Activated CD4-positive, alpha-beta T cell treated with anti-CD3 and anti-CD28 coated beads for 4 hours (primary cell): ENCODE results near the gene CFL1.

Experiments used
- DNase-seq, 2 donors: peaks; one replicate each; pipeline ENCODE4 v3.0.0-alpha.2; 2020

CFL1 gene

DNA sequence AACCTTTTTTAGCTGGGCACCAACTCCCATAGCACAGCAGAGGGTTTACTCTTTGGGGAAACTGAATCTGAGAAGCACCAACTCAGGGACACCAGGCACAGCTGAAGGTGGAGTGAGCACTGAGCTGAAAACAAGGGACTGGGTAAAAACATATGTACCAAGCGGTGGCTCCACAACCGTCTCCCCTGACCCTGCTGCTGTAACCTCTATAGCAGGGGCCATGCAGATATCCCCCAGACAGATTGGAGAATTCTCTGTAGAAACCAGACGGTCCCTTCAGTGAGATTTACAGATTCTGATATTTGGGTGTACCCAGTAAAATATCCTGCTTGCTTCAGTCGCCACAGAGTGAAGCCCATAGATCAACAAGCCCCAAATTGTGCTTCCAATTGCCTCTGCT lies 28.5 kb downstream of the CFL1 start:
- DNase-seq = no peak

DNA sequence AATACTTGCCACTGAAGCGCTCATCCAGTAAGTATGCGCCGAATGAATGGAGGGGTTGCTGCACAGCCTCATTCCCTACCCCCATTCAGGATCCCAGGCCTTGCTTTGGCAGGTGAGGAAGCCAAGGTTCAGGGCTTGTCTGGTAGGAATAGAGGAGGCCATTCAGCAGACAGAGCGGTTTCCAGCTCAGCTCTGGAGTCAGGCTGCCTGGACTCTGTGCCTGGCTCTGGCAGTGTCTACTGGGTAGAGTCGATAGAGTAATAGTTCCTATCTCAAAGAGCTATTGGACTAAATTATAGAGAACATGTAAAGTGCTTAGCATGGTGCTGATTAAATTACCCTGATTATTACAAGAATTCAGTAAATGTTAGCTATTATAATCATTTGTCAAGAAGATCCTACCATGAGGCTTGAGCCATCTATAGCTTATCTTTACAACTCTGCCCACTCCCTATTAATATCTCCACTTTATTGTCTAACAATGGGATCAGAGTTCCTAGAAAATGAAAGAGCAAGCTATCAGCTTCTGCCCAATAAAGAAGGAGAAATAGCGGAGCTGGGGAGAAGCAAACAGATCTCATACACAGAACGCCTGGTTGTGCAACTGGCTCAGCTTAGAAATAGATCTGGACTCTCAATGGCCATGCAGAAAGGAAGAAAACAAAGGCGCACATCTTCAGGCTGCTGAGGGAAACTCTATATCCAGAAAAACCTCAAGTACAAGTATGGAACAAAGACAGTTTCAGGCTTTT lies 30.8 kb downstream of the CFL1 start:
- no peak for DNase-seq

GRCh38 chr11:65822776-65823528 lies 35.0 kb downstream of the CFL1 start:
- DNase-seq = no peak

GRCh38 chr11:65821107-65821506 lies 36.9 kb downstream of the CFL1 start:
- DNase-seq = no peak

DNA sequence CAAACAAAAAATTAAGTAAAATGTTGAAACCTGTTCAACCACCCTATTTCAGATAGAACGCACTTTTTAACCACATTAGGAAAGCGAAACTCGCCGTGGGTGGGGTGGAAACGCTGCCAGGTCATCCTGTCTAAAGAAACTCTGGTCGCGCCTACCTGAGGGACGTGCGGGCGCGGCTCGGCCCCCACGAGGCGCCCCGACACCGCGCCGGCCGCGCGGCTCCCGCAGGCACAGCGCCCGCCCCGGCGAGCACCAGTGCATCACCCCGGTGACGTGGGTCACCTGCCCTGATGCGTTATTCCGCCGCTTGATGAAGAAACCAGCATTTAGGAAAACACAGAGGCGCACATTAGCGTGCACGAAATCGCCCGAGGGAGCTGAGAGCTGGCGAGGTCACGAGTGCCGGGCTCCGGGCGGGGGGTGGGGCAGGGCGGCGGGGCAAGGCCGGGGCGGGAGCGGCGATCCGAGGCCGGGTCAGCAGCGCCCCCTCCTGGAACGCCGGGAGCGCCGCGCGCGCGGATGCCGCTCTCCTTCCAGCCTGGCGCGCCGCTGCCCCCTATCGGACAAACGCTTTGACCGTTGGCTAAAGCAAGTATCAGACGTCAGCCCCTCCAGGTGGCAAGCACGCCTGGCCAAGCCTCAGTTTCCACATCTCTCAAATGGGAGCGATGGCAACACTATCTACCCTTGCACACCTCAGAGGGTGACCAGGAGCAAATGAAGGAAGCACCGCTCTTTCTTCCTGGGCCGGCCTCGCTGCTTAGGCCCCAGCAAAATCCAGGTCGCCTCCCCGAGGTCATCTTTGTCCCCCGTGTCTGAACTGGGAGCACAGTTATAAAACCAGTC lies 39.9 kb downstream of the CFL1 start:
- peak; percentile 91 to 95 for DNase-seq

GRCh38 chr11:65817312-65817834 lies 40.6 kb downstream of the CFL1 start:
- no peak for DNase-seq

DNA sequence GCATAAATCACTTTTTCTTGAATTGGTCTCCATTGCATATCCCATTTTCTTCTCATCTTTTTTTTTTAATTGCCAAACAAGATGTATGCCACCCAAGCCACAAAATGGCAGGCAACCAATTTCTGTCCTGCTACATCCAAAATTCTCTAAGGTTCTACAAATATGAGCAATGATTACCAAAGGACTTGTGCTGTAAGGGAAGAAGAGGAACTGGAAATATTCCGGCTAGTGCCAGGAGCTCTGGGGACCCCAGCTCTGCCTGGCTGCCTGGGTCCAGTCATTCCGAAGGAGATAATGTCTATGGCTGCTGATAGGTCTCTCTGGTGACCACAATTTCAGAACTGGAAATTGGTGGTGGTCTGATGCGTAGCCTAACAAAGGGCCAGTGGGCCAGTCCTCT lies 41.3 kb downstream of the CFL1 start:
- no peak for DNase-seq

DNA sequence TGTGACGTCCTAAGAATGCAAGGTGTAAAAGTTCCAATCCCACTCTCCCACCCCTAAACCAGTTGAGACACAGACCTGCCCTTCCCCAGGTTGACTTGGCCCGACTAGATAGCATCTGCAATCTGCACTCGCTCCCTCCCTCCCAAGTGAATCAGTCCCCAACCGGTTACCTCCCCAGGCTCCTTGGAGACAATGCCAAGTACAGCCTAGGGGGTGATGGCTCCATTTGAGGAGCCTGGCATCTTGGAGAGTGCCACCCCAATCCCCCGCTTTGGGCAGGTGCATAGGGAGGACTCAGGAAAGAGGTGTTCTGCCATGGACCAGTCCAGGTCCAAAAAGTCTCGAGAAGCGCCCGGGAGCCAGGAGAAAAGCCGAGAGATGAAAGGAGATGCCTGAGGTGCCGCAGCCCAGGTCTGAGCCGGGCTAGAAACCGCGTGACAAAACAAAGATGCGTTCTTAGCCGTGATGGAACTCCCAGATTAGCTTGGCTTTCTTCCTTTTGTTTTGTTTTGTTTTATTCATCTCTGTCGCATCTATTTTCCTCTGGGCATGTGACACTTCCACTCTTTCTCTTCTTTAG lies 42.9 kb downstream of the CFL1 start:
- DNase-seq = no peak

GRCh38 chr11:65814131-65814985 lies 43.6 kb downstream of the CFL1 start:
- no peak for DNase-seq

DNA sequence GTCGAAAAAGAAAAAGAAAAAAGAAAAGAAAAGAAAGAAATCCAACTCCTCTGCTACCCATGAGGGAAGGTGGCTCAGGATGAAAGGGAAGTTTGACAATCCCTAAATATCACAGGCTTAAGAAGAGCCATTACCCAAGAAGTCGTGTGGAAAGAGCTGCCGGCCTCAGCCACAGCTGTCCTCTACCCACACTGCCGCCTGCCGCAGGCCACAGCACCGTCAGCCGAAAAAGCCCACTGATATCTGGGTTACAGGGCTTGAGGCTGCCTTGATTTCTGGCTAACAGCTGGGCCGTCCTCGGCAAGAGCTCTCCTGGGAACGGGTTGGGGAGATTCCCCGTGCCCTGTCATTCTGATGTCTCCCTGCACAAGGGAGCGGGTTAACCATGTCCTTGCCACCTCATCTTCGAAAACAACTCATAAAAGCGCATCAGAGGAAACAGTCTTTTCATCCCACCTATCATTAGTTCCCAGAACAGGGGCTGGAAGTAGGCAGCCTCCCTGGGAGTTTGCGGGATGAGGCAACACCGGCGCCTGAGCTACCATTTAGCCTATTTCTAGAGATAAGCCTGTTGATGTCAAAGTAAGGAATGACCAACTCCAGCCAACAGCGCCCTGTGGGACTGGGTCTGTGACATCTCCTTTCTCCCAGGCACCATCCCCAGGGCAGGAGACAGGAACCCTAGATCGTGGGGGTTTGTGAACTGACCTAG lies 46.1 kb downstream of the CFL1 start:
- no peak for DNase-seq

DNA sequence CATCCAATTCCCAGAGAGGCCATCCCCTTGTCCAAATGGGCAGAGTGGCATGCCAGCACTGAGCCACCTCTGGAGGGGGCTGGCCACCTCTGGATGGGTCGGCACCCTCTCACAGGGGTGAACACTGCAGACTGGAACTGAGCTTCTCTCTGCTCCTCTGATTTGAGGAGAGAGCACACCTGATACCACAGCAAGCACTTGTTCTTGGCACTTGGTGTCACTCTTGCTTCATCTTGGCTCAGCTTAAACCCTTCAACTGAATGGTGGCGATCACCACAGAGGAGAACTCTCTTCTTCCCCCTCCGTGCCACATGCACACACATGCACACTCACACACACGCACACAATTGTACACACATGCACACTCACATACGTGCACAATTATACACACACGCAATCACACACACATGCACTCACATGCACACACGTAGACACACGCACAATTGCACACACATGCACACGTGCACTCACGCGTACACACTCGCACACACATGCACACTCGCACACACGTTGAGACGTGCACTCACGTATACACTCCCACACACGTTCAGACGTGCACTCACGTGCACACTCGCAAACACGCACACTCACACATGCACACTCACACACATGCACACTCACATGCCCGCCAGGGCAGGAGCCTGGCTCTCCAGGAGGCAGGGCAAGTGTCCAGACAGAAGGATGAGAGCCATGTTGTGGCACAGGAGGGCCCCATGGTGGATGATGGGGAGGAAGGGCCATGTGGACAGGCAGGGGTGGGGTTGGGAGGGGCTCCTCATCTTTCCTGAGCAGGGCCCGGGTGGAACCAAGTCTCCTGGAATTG lies 47.7 kb downstream of the CFL1 start:
- no peak for DNase-seq

GRCh38 chr11:65809496-65809895 lies 48.5 kb downstream of the CFL1 start:
- DNase-seq = no peak

- DNase-seq = no peak
Observed at GRCh38 chr11:65808744-65809341, 49.1 kb downstream of the CFL1 start.

DNA sequence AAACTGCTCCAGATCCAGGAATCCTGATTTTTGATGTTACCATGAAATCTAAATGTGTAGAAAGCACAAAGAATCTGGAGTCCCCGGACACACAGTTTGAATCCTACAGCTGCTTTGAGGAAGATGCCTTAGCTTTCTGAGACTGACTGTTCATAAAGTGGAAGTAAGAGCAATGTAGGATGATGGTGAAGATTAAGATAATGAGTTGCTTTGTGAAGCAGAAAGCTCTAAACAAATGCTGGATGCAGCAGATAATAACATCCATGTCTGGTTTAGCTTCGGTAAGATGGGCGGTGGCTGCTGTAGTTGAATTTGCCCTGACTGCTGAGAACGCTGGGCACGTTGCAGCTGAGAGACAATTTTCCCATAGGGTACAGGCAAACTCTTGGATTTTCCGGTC lies 51.0 kb downstream of the CFL1 start:
- no peak for DNase-seq
